HS-5 (cell line): ENCODE data around the gene TOR4A.
"Not testable (repeated sequence)": the region's sequence is repeated elsewhere in the genome, so short reads cannot be mapped to it uniquely, and the experiment has no call there.

Source experiments
- DNase-seq: peaks from one replicate; pipeline ENCODE4 v3.0.0-alpha.2; 2012; ENCODE audit warnings: low read depth

TOR4A gene

DNA sequence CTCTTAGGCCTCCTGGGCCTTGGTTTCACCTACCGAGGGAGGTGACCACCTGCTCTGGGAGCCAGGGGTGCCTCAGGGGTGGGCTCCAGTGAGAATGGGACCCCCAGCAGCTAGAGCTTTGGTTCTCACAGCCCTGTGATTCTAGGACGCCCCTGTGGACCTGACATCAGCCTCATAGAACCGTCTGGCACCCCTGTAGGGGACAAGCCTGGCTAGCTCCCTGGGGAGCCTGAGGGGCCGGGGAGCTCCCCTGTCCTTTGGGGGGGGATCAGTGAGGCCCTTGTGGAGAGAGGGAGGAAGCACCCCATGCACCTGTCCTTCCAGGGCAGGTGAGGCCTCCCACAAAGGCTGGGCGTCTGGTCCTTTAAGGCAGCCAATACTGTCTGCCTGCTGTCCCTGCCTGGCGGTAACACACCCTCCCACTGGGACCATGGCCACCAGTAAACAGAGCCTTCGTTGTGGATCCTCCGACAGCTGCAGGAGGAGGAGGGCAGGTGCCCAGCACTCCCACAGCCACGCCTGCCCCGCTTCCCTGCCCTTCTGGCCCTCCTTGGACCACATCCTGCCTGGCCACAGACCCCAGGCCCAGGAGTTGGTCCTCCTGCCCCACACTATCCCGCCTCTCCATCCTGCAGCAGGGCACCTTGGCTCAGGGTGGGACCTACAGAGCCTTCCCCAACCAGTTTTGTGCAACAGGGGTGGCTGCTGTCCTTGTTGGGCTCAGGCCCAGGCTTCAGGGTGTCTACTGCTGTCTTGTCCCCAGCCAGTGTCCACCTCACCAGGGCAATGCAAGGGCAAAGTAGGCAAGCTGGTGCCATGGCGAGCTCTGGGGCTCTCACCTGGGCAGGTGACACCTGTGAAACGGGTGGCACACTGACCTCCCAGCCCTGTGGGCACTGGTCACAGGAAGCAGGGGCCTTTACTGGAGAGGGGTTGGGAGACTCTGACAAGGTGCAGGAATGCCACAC lies 39.5 kb upstream of the TOR4A start:
- DNase-seq, result no peak

DNA sequence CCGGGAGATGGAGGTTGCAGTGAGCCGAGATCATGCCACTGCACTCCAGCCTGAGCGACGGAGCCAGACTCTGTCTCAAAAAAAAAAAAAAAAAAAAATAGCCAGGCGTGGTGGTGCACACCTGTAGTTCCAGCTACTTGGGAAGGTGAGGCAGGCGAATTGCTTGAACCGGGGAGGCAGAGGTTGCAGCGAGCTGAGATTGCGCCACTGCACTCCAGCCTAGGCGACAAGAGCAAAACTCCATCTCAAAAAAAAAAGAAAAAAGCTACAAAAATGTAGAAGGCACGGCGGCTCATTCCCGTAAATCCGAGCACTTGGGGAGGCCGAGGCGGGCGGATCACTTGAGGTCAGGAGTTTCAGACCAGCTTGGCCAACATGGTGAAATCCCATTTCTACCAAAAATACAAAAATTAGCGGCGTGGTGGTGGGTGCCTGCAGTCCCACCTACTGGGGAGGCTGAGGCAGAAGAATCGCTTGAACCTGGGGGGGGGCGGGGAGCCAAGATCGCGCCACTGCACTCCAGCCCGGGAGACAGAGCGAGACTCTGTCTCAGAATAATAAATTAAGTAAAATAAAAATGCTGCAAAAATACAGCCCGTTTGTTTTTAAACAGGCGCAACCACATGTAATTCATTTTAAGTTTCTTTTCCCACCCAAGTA lies 37.9 kb upstream of the TOR4A start:
- DNase-seq, result not testable (repeated sequence)

DNA sequence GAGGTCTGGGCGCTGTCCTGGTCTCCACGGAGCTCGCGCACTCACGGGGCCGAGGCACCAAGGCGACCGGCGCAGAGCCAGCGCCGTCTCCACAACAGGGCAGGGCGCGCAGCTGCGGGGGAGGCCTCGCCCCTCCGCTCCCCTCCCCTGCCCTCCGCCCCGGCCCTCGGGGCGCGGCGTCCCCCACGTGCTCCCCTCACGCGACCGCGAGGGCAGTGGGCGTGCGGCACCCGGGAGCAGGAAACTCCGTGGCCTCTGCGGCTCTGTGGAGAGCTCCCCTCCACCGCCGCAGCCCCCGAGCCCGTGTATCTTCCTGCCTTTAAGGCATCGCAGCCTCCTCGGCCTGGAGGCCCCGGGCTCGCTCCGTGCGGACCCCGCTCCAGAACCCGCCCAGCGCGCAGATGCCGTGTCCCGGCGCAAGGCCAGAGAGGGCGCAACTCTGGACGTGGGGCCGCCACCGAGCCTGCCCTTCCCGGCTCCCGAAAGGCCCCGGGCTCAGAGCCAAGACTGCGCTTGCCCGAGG lies 37.1 kb upstream of the TOR4A start:
- peak; percentile 57 for DNase-seq

DNA sequence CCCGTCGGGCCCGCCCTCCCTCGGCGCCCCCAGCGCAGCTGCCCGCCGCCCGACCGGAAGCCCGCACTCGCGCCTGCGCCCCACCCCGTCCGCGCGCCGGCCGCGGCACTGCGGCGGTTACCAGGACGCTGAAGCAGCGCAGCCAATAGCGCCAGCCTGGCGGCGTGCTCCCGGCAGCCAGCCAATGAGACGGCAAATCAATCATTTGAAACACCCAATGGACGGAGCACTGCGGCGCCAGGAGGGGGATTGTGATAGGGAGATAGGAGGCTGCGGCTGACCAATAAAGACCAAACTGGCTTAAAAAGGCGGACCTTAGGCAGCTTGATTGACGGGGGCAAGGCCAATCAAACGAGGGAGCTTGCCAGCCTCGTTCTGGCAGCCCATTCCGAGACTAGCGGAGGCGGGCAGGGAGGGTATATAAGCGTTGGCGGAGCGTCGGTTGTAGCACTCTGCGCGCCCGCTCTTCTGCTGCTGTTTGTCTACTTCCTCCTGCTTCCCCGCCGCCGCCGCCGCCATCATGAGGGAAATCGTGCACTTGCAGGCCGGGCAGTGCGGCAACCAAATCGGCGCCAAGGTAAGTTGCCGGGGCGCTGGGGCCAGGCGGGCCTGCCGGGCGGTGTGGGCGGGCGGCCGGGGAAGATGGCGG lies 36.6 kb upstream of the TOR4A start, which contains the start of gene TUBB4B:
TUBB4B (plus strand) TSS at position 447 of the 649 bp plus-strand sequence; CDS start at position 521, 74 bp downstream.
- DNase-seq, result peak; percentile 100

- DNase-seq, result no peak
These were observed 35.8 kb upstream of the TOR4A start for GRCh38 chr9:137241490-137242268.

DNA sequence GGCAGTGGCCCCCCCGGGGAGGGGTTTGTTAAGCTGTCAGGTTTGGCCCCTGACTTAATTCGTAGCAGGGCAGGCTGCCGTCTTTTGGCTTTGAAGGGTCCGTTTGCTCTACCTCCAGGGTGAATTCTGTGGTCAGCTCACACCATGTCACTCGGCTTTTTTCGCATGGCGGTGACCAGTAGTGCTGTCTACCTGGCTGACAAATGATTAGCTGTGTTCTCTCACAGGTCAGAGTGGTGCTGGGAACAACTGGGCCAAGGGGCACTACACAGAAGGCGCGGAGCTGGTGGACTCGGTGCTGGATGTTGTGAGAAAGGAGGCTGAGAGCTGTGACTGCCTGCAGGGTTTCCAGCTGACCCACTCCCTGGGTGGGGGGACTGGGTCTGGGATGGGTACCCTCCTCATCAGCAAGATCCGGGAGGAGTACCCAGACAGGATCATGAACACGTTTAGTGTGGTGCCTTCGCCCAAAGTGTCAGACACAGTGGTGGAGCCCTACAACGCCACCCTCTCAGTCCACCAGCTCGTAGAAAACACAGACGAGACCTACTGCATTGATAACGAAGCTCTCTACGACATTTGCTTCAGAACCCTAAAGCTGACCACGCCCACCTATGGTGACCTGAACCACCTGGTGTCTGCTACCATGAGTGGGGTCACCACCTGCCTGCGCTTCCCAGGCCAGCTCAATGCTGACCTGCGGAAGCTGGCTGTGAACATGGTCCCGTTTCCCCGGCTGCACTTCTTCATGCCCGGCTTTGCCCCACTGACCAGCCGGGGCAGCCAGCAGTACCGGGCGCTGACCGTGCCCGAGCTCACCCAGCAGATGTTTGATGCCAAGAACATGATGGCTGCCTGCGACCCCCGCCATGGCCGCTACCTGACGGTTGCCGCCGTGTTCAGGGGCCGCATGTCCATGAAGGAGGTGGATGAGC lies 35.0 kb upstream of the TOR4A start:
- no peak for DNase-seq

DNA sequence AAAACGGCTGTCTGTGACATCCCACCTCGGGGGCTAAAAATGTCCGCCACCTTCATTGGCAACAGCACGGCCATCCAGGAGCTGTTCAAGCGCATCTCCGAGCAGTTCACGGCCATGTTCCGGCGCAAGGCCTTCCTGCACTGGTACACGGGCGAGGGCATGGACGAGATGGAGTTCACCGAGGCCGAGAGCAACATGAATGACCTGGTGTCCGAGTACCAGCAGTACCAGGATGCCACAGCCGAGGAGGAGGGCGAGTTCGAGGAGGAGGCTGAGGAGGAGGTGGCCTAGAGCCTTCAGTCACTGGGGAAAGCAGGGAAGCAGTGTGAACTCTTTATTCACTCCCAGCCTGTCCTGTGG lies 34.3 kb upstream of the TOR4A start:
- DNase-seq, result not testable (repeated sequence)

- no peak for DNase-seq
These were observed 33.7 kb upstream of the TOR4A start for GRCh38 chr9:137243626-137244485.

- no peak for DNase-seq
These were observed 32.8 kb upstream of the TOR4A start for GRCh38 chr9:137244486-137245449.

DNA sequence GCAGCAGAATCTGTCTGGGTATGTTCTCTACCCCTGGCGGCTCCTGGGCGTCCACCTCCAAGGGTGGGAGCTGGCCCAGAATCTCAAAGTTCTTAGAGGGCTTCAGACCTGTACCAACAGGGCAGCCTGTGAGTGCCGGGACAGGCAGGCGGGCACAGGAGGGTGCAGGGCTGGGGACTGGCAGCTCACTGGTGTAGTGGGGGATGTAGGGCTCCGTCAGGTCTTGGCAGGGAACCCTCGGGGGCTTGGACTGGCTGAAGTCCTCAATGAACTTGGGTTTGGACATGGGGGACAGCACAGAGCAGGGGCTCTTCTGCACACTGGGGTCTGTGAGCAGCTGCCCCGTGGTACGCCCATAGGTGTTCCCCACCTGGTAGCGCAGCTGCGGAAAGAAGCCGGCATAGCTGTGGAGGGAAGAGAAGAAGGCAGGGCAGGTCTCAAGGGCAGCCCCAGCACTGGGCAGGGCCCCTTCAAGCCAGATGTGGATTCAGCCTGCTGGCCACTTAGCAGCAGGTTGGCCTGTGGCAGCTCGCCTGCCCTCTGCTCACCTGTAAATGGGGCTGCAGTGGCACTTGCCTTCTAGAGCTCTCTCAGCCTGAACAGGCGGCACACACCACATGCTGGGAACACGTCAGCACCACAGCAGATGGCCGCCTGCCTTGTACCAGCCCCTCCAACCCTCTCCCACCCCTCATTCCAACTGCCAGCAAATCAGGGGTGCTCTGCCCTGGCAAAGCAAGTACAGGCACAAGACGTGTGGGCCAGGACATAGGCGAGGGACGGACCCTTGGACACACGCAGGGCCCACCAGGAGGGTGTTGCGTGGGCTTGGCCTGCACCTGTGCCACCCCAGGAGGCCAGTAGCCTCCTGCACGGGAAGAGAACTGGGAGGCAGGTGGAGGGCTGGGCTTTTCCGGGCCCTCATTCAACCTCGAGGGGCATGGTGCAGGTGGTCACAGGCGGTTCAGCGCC lies 31.8 kb upstream of the TOR4A start:
- no peak for DNase-seq

DNA sequence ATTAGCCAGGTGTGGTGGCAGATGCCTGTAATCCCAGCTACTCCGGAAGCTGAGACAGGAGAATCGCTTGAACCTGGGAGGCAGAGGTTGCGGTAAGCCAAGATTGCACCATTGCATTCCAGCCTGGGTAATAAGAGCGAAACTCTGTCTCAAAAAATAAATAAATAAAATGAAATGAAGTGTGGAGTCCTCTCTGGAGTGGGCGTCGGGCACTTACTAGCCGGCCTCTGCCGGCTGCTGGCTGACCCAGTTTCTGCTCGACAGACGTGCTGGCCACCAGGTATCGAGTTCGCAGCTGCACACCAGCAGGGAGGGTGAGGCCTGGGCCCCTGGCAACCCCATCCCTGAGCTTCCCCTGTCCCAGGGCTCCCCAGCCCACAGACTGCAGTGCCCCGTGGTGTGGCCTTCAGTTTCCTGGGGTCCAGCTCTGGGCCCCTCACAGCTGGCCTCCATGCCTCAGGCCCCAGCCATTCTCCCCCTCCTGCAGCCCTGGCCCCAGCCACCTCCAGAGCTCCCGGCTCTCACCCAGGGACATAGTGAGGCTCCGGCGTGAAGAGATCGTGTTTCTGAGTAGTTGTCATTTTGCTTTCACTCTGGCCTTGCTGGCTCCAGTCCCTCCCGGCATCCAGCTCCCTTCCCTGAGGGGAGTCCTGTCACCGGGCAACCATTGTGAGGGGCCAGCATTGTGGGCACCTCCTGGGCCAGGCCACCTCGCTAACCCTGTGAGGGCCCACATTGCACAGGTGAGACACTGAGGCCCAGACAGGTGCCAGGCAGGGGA lies 30.2 kb upstream of the TOR4A start:
- no peak for DNase-seq

- DNase-seq, result no peak
These were observed 29.7 kb upstream of the TOR4A start for GRCh38 chr9:137247916-137248175.

DNA sequence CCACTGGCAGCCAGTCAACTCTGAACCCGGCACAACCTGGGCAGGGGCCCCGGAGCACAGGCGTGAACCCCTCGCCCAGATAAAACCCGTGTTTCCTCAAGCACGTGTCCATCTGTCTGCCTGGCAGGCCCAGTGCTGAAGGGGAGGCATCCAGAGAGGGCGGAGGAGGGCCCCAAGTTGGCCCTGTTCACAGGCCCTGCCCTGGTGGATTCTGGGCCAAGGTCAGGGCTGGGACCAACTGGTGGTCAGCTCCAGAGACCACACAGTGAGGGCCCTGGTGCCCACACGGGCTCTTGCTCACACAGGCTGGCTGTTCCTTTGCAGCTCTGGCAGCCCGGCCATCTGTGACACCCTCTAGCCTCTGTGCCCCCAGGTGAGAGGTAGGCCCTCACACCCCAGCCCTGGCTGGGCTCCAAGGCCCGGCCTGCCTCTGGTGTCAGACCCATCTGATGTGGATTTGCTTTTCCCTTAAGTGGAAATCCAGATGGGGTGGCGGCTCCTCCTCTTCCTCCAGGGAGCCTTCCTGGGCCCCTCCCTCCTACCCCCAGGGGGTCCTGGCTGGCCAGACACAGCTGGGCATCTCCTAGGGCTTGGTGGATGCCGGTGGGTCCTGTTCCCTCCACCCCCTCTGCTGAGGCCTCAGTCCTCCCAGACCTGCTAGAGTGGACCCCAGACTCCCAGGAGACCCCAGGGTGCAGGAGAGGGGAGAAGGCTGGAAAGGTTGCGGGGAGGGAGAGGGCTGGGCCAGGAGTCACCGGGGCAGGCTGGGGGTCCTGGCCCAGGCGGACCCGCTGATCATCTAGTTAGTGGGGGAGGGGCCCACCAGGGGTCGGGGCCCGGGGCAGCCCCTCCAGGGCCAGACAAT lies 27.0 kb upstream of the TOR4A start:
- no peak for DNase-seq

- DNase-seq, result no peak
These were observed 26.4 kb upstream of the TOR4A start, which contains the start of gene STPG3 for GRCh38 chr9:137251194-137251461. Gene STPG3 (plus strand): TSS chr9:137251286. CDS start chr9:137251287, 1 bp downstream.

GRCh38 chr9:137251490-137252268 lies 25.8 kb upstream of the TOR4A start:
- no peak for DNase-seq
